ENCODE measurements around the gene HAGH. TPM values are rescaled to one million over a fixed set of nuclear protein-coding genes. Genes with fewer than 3 reads are reported as not detected.

Gene HAGH
- total and polyA plus RNA-seq, 11 donors: 111 to 358 (median 165) TPM

DNA sequence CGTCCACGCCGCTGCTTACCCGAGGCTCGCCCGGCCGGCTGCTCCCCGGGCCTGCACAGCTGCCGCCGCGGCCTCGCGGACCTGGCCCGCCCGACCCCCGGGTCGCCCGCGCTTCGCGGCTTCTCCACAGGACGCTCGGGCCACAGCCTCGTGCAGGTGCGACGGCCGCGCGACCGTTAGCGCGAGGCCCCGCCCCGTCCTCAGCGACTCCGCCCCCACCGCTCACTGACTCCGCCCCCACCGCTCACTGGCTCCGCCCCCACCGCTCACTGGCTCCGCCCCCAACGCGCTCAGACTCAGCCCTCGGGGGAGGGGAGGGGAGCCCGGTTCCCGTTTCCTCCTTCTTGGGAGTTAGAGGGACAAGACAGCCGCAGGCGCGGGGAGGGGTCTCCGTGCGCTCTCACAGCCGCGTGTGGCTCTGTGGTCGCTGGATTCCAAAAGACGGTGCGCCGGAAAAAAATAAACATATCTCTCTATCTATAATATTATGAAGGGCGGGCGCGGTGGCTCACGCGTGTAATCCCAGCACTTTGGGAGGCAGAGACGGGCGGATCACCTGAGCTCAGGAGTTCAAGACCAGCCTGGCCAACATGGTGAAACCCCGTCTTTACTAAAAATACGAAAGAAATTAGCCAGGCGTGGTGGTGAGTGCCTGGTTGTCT is 45.5 kb upstream of the HAGH start, which contains the start of gene MEIOB:
Gene MEIOB (minus strand): TSS at position 191 of the 662 bp plus-strand sequence. CDS start 3,989 bp downstream, outside the sequence.
- Histone ChIP-seq H3K4me1 (peaks cover 0 to 9% (median 0%) of the 10 kb centered on the region in 12 donors), H3K9me3 (no peaks in the 10 kb centered on the region), H3K27ac (no peak within 1 kb of the TSS), H3K4me3 (peak within 1 kb of the TSS in 3 of 12 donors; percentile 5 to 33 (median 32)), H3K36me3 (no peaks in the 10 kb centered on the region), H3K27me3 (peaks cover 8 to 58% (median 21%) of the 10 kb centered on the region in 9 donors)
- TF ChIP-seq, protein P1, sequence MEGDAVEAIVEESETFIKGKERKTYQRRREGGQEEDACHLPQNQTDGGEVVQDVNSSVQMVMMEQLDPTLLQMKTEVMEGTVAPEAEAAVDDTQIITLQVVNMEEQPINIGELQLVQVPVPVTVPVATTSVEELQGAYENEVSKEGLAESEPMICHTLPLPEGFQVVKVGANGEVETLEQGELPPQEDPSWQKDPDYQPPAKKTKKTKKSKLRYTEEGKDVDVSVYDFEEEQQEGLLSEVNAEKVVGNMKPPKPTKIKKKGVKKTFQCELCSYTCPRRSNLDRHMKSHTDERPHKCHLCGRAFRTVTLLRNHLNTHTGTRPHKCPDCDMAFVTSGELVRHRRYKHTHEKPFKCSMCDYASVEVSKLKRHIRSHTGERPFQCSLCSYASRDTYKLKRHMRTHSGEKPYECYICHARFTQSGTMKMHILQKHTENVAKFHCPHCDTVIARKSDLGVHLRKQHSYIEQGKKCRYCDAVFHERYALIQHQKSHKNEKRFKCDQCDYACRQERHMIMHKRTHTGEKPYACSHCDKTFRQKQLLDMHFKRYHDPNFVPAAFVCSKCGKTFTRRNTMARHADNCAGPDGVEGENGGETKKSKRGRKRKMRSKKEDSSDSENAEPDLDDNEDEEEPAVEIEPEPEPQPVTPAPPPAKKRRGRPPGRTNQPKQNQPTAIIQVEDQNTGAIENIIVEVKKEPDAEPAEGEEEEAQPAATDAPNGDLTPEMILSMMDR (IDR thresholded peaks at IDR 0.05): no peak
- no peak for TF ChIP-seq POLR2A (IDR thresholded peaks at IDR 0.05)
- 2 to 9% (median 6%) methylated on average over 32 to 68 of the region's 68 CpGs for WGBS, 4 donors
- intact Hi-C loops (cut with DNase I): loop anchor here in 1 of 10 donors (5.0 kb wide), 1 partner anchor 45 kb away; the partner anchor contains the start of gene HS3ST6
- peak in 2 of 4 donors; percentile 44 to 60 for ATAC-seq
- DNase-seq: no peak

DNA sequence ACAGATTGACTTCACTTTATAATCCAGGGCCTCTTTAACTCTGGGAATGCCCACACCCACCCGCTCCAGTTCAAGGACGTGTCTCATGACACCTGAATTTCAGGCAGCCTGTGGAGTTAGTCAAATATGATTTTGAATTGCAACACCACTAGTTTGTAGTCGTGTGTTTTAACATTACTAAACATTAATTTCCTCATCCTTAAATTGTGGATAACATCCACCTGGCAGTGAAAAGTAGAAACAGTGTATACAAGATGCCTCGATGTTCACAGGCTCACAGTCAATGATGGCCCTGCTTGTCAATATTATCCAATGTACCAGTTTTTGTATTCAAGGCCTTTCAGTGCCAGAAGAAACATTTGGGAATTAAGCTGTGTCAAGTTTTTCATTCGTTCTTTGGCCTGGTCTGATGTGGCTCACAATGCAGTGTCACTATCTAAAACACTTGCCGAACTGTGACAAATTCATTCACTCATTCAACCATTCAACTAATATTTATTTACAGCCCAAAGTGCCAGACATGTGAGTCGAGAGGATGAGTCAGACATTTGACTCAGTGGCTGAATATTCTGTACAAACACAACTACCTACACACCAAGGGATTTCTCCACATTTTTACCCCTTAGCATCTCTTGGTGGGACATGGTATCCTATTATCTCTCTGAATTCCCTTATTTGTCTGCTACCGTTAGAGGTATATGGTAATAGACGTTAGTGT is 43.9 kb upstream of the HAGH start:
- H3K27me3 ChIP-seq: peaks cover 6 to 50% (median 21%) of the 10 kb centered on the region in 9 donors
- ATAC-seq (no peak), DNase-seq (no peak)
- H3K4me3 ChIP-seq: no peak overlapping the region
- intact Hi-C loops (cut with DNase I): loop anchor here in 1 of 10 donors (5.0 kb wide), 1 partner anchor 47 kb away; the partner anchor contains the start of gene HS3ST6
- 58 to 64% (median 60%) methylated on average over 9 of the region's 9 CpGs for WGBS, 4 donors
- peaks cover 0 to 9% (median 0%) of the 10 kb centered on the region in 12 donors for H3K4me1 ChIP-seq
- no peak overlapping the region for H3K27ac ChIP-seq
- TF ChIP-seq, protein P1 (IDR thresholded peaks at IDR 0.05): no peak
- TF ChIP-seq POLR2A (IDR thresholded peaks at IDR 0.05): no peak
- no peaks in the 10 kb centered on the region for H3K36me3 ChIP-seq
- no peaks in the 10 kb centered on the region for H3K9me3 ChIP-seq

DNA sequence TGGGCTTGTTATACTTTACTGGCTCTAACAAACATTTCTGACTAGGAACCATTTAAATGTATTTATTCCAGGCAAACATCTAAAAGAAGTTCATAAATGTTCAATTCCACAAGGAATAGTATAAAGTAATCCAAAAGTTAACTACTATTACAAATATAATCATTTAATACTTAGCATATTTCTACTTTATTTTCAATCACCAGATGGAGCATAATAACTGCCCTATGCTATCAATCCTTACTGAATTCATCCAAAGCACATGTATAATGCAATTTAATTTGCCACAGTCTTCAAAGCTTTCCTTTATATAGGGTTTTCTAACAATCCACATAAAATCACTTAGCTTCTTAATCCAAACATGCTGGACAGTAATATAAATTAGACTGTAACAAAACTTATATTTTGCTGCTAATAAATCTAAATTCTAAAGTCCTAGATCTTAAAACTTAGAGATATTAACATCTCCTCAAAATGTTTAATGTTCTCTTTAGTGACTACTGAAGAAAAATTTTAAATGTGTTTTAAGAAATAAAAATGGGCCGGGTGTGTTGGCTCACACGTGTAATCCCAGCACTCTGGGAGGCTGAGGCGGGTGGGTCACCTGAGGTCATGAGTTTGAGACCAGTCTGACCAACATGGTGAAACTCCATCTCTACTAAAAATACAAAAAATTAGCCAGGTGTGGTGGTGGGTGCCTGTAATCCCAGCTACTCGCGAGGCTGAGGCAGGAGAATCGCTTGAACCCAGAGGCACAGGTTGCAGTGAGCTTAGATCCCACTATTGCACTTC is 39.5 kb upstream of the HAGH start:
- TF ChIP-seq POLR2A (IDR thresholded peaks at IDR 0.05): no peak
- TF ChIP-seq, protein P1 (IDR thresholded peaks at IDR 0.05): no peak
- Histone ChIP-seq H3K27me3 (peaks cover 0 to 51% (median 6%) of the 10 kb centered on the region in 9 donors), H3K27ac (no peak overlapping the region), H3K4me1 (no peaks in the 10 kb centered on the region), H3K36me3 (no peaks in the 10 kb centered on the region), H3K9me3 (no peaks in the 10 kb centered on the region), H3K4me3 (no peak overlapping the region)
- ATAC-seq (no peak), DNase-seq (no peak)
- WGBS, 4 donors: 57 to 70% (median 66%) methylated on average over 6 of the region's 6 CpGs
- intact Hi-C loops (cut with DNase I): loop anchor here in 5 of 10 donors (2.0 to 10.0 kb wide), 5 partner anchors 36 to 129 kb away; no protein-coding TSS in a partner anchor
